Activated CD4-positive, alpha-beta T cell treated with anti-CD3 and anti-CD28 coated beads, Interleukin-2, Interleukin-4, amounts not matched to agents 100 ng/mL and 50 ng/mL, durations not matched to agents 16 hours and 8 hours (primary cell): Measurements from ENCODE around the gene CFAP100.

Source experiments
- DNase-seq: peaks from one replicate; pipeline ENCODE4 v3.0.0-alpha.2; 2020; ENCODE audit warnings: low spot score

The CFAP100 gene

DNA sequence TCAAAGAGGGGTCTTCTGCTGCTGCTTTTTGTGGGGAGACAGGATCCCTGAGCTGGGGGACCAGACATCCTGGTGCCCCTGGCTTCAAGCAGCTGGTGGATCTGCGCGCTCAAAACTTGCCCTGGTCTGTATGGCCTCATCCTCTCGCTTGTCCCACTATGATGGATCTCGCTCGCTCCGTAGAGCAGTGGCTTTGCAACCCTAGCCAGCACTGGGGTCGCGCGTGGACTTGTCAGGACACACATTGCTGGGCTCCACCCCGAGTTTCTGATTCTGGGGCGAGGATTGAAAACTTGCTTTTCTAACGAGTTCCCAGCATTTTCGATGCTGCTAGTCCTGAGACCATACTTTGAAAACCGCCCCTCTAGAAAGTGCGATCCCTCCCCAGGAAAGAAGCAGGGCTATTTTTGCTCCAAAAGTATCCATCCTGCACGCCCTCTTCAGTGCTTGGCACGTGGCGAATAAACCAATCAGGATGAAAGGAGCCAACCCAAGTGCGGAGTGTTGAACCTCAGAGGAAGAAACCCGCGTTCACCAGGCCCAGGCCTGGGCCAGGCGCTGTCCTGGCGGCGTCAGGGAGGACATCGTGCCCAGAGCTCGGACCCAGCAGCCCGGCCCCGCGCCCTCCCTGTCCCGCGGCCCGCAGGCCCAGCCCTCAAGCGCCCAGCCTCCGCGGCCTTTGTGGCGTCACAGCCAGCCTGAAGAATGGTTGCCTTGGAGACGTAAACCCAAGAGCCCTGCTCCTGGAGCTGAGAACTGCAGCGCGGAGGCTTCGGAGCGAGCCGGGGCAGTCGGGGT, at the start of gene CFAP100:
TSS of gene CFAP100 (plus strand) at position 731 of the 798 bp plus-strand sequence. CDS start 1,092 bp downstream, outside the sequence.
- no peak for DNase-seq

- DNase-seq, result no peak
Measured at GRCh38 chr3:126345231-126345630, 49.5 kb upstream of the CFAP100 start.

GRCh38 chr3:126345641-126346460, 48.9 kb upstream of the CFAP100 start:
- no peak for DNase-seq

GRCh38 chr3:126346466-126346865, 48.2 kb upstream of the CFAP100 start:
- no peak for DNase-seq

GRCh38 chr3:126347543-126348161, 47.1 kb upstream of the CFAP100 start:
- DNase-seq, result no peak

- DNase-seq, result no peak
Measured at GRCh38 chr3:126348308-126348920, 46.3 kb upstream of the CFAP100 start.

DNA sequence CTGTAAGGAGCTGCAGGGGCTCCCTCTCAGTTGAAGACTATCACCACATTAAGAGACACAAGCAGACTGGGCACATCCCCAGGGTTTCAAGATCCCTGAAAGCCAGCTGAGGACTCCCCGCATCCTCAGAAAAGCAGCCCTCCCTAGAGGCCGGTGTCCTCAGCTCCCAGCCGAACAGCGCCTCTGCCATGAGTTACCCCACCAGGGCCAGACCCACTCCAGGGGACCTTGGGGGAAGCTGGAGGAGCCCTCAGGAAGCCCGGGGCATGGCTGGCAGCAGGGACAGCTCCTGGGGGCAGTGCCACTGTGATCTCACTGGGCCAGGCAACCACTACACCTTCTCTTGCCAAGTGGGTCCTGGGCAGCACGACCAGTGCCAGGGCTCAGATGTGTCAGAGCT, 45.6 kb upstream of the CFAP100 start:
- no peak for DNase-seq

- DNase-seq, result no peak
Measured at GRCh38 chr3:126349611-126350501, 44.9 kb upstream of the CFAP100 start.

DNA sequence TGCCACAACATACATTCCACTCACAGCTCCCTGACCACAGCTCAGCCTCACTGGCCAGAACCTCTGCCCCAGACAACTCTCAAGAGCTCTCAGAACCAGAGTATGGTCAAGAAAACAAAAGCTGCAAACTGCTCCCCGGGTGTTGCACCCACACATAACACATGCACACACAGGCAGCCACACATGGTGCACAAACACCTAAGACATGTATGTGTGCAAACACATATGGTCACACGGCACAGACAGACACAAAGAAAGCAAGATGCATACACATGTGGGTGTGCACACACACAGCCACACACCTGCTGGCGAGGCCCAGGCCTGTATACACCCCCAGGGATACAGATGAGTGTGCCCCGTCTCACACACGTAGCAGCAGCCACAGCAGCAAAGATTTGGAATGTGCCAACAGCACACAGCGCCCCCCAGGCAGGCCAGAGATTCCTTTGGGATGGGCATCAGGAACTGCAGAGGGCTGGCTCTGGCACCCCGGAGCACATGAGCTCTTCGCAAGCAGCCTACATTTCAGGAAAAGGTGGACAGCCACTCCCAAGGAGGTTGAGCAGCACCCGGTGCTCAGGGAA, 44.1 kb upstream of the CFAP100 start:
- DNase-seq, result no peak

DNA sequence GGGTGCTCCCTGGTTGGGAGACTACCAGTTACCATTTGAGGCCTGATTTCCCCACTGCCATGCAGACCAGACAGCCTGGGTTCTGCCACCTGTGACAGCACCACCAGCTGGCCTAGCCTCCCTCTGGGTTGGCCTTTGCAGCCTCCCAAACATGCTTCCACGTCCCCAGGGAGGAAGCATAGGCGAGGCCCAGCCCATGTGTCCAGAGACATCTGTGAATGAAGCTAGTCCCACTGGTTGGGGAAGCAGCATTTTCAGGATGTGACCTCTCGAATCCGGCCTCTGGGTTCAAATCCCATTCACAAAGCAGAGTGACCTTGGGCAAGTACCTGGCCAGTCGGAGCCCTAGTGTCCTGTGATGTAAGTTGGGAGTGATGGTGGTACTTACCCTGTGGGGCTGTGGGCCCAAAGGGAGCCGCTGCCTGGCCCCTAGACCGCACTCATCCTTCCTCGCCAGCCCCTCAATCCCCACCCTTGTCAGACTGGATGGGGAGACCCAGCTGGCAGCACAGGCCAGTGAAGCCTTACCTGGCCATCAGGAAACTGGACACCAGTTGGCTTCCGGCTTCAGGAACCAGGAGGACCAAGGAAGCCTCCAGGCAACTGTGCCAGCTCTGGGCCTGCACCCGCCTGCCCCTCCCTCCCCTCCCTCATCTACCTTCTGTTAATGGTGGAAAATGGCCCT, 43.5 kb upstream of the CFAP100 start:
- no peak for DNase-seq

DNA sequence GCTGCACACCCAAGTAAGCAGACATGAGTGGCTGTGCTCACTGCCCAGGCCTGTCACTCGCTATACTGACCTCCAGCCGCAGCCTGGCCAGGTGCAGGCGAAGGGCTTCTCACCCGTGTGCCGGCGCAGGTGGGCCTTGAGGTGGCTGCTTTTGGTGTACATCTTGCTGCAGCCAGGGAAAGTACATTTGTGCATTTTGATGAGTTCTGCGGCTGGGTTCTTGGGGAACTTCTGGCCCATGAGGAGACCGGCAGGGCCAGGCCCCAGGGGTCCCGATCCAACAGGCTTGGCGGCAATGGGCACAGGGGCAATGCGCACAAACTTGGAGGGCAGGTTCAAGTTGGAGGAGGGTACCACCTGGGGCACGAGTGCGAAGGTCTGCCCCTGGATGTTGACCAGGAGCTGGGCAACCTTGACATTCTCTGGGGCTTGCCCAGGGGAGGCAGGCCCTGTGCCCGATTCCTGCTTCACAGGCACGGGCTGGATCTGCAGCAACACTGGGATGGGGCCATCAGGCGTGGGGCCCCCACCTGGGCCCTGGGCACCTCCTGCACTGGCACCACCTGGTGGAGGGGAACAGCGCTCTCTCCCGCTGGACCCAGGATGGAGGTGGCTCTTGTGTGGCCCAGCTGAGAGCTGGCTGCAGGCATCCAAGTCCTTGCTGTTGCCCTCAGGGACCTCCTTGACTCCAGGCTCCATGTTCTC, 42.8 kb upstream of the CFAP100 start:
- no peak for DNase-seq

- no peak for DNase-seq
Measured at GRCh38 chr3:126352476-126353454, 41.9 kb upstream of the CFAP100 start.

GRCh38 chr3:126353694-126354321, 40.9 kb upstream of the CFAP100 start:
- no peak for DNase-seq

- no peak for DNase-seq
Measured at GRCh38 chr3:126354776-126355175, 39.9 kb upstream of the CFAP100 start.

DNA sequence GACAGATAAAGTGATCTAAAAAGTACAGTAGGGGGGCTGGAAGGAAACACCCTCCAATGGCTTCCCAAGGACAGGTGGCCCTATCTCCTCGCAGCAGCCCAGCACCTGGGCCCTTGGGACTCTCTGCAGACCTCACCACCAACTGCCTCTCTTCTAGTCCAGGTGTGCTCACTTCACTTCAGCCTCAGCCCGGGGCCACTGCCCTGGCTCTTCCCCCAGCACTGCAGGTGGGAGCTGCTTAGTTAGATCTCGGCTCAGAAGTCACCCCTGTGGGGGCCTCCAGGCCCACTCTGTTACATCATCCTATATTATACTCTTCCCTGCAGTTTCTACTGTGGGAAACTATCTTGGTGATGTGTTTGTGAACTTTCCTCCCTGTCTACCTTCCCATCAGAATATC, 39.5 kb upstream of the CFAP100 start:
- no peak for DNase-seq

GRCh38 chr3:126355777-126356372, 38.8 kb upstream of the CFAP100 start:
- DNase-seq, result no peak
